ENCODE data around the gene RNASEH2A.

The RNASEH2A gene

GRCh38 chr19:12806242-12807081 lies at the start of gene RNASEH2A:
TSS of gene RNASEH2A (plus strand) at chr19:12806584. CDS start at chr19:12806674, 90 bp downstream.
- FAIRE-seq (no peak), DNase-seq (ENCODE audit: low spot score) (peak; percentile 93)

DNA sequence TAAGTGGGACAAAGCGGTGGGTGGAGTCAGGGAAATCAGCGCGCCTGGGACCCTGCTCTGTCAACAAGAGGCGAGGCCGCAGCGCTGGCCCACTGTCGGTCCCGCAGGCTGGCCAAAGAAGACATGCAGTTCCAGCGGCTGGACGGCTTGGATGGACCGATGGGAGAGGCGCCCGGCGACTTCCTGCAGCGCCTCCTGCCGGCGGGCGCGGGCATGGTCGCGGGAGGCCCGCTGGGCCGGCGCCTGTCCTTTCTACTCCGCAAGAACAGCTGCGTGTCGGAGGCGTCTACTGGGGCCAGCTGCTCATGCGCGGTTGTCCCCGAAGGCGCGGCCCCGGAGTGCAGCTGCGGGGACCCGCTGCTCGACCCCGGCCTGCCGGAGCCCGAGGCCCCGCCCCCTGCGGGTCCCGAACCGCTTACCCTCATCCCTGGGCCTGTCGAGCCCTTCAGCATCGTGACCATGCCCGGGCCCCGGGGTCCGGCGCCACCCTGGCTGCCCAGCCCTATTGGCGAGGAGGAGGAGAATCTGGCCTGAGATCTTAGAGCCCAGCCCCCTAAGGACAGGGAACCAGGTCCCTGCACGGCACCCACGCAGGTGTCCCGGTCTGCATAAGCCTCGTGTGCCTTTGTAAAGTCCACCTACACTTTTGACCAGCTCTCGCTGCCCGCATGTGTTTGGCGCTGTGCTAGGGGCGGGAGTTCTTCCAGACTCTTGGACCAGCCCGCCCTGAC lies 48.7 kb upstream of the RNASEH2A start:
- FAIRE-seq: no peak
- peak; percentile 58 for DNase-seq (ENCODE audit: low spot score)

DNA sequence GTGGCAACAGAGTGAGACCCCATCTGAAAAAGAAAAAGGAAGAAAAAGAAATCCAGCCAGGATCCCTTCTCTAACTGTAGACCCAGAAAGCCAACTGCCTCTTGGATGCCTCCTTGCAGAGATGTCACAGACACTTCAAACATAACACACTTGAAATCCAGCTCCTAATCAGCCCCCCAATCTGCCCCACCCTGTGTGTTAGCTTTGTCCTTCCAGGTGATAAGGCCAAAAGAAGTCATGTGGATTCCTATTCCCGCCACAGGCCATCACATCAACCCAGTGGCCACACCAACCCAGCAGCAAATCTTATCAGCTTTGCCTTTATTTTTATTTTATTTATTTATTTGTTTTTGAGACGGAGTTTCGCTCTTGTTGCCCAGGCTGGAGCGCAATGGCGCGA lies 46.7 kb upstream of the RNASEH2A start:
- FAIRE-seq (no peak), DNase-seq (ENCODE audit: low spot score) (no peak)

DNA sequence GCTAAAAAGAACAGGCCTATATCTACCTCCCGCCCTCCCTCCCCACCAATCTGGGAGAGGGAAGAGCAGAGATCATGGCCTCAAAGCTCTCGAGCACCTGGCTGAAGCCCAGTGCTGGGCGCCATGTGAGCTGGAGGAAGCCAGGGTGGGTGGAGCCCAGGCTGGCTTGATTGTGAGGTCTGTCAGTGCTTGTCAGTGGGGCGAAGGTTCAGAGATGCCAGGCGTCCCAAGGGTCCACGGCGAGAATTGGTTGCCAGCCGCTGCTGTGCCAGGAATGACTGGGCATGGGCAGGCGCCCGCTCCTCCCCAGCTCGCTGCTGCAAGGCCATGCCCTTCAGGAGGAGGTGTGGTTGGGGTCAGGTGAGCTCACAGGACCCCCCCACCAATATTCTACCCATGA lies 43.3 kb upstream of the RNASEH2A start:
- FAIRE-seq: no peak
- no peak for DNase-seq (ENCODE audit: low spot score)

GRCh38 chr19:12764698-12765097 lies 41.7 kb upstream of the RNASEH2A start:
- FAIRE-seq (no peak), DNase-seq (ENCODE audit: low spot score) (no peak)

DNA sequence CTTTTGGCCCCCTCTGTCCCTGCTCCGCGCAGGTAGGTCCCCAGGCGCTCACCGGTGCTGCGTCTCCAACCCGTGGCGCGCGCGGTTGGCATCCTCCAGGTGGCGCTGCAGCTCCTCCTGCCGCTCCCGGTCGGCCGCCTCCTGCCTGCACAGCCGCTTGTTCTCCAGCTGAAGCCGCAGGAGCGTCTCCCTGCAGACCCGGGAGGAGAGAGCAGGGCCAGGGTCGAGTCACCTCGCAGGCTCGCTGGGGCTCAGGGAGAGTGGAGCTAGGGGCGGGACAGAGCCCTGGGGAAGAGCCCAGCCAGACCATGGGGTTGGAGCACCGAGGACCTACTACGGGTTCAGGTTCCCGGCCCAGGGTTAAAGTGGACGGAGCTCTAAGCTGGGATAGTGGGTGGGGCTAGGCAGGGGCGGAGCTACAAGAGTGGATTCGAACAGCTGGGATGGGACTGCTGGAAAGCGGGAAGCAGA lies 40.3 kb upstream of the RNASEH2A start:
- DNase-seq (ENCODE audit: low spot score): peak; percentile 73
- FAIRE-seq: no peak

DNA sequence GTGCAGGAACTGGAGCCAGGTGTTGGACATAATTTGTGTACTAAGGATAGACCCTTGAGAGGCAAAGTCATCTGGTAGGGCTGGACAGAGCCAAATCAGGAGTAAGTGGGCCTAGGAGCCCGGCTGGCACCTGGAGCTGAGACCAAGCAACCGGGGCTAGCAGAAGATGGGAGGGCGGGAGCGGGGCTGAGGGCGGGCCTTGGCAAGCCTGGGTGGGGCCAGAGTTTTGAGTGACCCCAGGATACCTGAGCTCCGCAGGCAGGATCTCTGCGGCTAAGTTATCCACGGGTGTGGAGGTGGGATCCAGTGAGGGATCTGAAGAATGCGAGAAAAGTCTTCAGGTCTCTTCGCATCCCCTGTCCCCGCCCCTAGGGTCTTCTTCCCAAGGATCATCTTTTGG lies 39.2 kb upstream of the RNASEH2A start:
- DNase-seq (ENCODE audit: low spot score) (no peak), FAIRE-seq (no peak)

GRCh38 chr19:12767666-12768065 lies 38.7 kb upstream of the RNASEH2A start:
- DNase-seq (ENCODE audit: low spot score): no peak
- no peak for FAIRE-seq

DNA sequence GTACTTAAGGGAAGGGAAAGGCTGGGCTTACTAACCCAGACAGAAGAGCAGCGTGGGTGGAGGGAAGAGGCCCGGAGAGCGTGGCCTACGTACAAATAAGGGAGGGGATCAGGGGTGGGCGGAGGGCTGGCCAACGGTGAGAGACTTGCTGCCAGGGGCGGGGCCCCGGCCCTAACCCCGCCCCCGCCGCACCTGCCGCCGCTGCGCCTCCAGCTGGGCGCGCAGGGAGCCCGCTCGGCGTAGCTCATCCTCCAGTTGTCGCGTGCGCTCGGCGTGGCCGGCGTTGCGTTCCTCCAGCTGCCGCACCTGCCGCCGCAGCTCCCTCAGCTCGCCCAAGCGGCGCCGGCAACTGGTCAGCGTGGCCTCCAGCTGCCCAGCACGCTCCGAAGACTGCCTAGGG lies 36.7 kb upstream of the RNASEH2A start:
- no peak for FAIRE-seq
- no peak for DNase-seq (ENCODE audit: low spot score)

- FAIRE-seq (no peak), DNase-seq (ENCODE audit: low spot score) (no peak)
Observed at GRCh38 chr19:12770922-12771321, 35.5 kb upstream of the RNASEH2A start.

- DNase-seq (ENCODE audit: low spot score) (no peak), FAIRE-seq (no peak)
Observed at GRCh38 chr19:12772323-12772722, 34.1 kb upstream of the RNASEH2A start.

DNA sequence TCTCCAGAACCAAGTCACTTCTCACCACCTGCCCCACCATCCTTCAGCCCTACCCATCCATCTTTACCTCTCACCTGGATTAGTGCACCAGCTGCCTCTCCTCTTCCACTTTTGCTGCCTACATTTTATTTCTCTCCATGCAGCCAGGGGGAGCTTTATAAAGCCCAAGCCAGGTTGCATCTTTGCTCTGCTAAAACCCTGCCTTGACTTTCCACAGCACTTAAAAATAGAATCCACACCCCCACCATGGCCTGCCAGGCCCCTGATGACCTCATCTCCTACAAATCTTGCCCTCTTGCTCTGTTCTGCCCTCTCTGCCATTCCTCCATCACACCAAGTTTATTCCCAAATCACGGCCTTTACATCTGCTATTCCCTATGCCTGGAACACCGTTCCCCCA lies 32.8 kb upstream of the RNASEH2A start:
- FAIRE-seq (no peak), DNase-seq (ENCODE audit: low spot score) (no peak)

GRCh38 chr19:12774588-12775555 lies 31.5 kb upstream of the RNASEH2A start, which contains the start of gene HOOK2:
TSS of gene HOOK2 (minus strand) at chr19:12775552. CDS start at chr19:12775449, 103 bp downstream.
- DNase-seq (ENCODE audit: low spot score) (no peak), FAIRE-seq (no peak)

- FAIRE-seq (no peak), DNase-seq (ENCODE audit: low spot score) (peak; percentile 73)
Observed at GRCh38 chr19:12777217-12778016, 29.0 kb upstream of the RNASEH2A start.

- no peak for DNase-seq (ENCODE audit: low spot score)
- no peak for FAIRE-seq
Observed at GRCh38 chr19:12778017-12778904, 28.1 kb upstream of the RNASEH2A start.

DNA sequence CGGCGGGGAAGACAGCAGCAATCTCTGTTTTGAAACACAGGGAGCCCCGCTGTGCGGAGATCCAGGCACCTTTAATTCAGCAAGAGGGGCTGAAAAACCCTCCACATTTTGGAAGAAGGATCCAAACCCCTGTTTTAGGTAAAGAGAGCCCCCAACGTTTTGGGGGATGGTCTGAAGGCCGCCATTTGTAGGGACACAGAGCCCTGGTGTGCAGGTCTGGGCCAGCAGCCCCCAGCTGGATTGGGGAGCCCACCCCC lies 27.6 kb upstream of the RNASEH2A start:
- no peak for DNase-seq (ENCODE audit: low spot score)
- FAIRE-seq: no peak

DNA sequence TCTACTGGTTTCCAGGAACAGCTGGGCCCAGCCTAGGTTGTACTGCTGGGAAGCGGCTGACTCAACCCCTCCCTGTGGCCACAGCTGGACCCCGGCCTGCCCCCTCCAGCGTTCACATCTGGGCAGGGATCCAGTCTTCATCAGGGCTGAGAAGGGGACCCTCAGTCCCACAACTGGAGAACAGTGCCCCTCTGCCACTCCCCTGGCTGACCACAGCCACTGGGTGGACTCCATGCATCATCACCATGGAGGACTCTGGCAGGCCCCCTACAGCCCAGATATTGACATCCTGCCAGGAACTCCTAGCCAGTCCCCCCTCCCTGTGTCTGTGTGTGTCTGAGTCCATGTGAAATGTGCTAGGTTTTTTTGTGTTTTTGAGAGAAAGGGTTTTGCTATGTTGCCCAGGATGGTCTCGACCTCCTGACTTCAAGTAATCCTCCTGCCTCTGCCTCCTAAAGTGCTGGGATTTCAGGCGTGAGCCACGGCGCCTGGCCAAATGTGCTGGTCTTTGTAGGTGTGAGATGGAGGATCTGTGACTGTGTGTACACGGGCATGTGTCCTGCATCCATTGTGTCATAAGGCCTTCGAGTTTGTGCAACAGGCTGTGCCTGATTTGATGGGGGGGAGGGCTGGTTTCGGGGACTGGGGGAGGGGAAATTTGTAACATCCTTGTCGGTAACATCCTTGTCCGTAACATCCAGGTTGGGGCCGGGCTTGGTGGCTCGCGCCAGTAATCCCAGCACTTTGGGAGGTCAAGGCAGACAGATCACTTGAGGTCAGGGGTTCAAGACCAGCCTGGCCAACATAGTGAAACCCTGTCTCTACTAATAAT lies 27.0 kb upstream of the RNASEH2A start:
- FAIRE-seq (no peak), DNase-seq (ENCODE audit: low spot score) (no peak)

GRCh38 chr19:12782174-12782423 lies 24.3 kb upstream of the RNASEH2A start:
- DNase-seq (ENCODE audit: low spot score) (no peak), FAIRE-seq (no peak)
